A673 (cell line): ENCODE measurements around the gene KRTAP4-3. TPM values are rescaled to one million over a fixed set of nuclear protein-coding genes. Genes with fewer than 3 reads are reported as not detected.

Experiments used
- BruUV-seq: library from RNA; stranded (reverse); fragments of 400-500 nt; replicated peaks from 2 replicates; lab custom pipeline; 2021; lab: Mats Ljungman, UMichigan
- CTCF ChIA-PET: fragments of 300-600 bp; sonication (Branson Sonifier 250); formaldehyde crosslinking; loops from one replicate; lab custom pipeline; 2022; ENCODE audit warnings: antibody characterized with exemption; lab: Charles Lee
- POLR2A ChIA-PET: fragments of 300-600 bp; sonication (Branson Sonifier 250); formaldehyde crosslinking; loops from one replicate; lab custom pipeline; 2022; ENCODE audit warnings: antibody characterized with exemption; ENCODE audit not compliant: low non-redundant PET; lab: Charles Lee
- DNase-seq: peaks from one replicate; pipeline ENCODE4 v3.0.0-alpha.2; 2015; ENCODE audit warnings: low spot score
- H3K27ac ChIP-seq: fragments of 200-600 bp; sonication (generic); 2 replicates; pipeline ENCODE4 v1.5.1; 2016; ENCODE audit warnings: mixed run types, low read depth, mild to moderate bottlenecking, mixed read lengths, antibody characterized with exemption, low read length; ENCODE audit not compliant: poor library complexity, severe bottlenecking
- H3K27me3 ChIP-seq: fragments of 200-600 bp; sonication (generic); replicated peaks from 2 replicates; pipeline ENCODE4 v1.6.1; 2017; ENCODE audit warnings: mixed run types, low read depth, mild to moderate bottlenecking, mixed read lengths, antibody characterized with exemption, low read length; ENCODE audit not compliant: insufficient read depth, poor library complexity
- H3K36me3 ChIP-seq: fragments of 200-600 bp; sonication (generic); 2 replicates; pipeline ENCODE4 v1.6.1; 2016; ENCODE audit warnings: mixed run types, mild to moderate bottlenecking, mixed read lengths, antibody characterized with exemption, low read length; ENCODE audit not compliant: insufficient read depth, poor library complexity, severe bottlenecking
- H3K4me1 ChIP-seq: fragments of 200-600 bp; sonication (generic); 2 replicates; pipeline ENCODE4 v1.6.1; 2017; ENCODE audit warnings: mixed run types, mild to moderate bottlenecking, mixed read lengths, antibody characterized with exemption, low read length; ENCODE audit not compliant: insufficient read depth, poor library complexity, severe bottlenecking
- H3K4me3 ChIP-seq: fragments of 200-600 bp; sonication (generic); 2 replicates; pipeline ENCODE4 v1.5.1; 2016; ENCODE audit warnings: low read depth, mixed run types, mild to moderate bottlenecking, mixed read lengths, low read length; ENCODE audit not compliant: poor library complexity, severe bottlenecking
- H3K9me3 ChIP-seq: fragments of 200-600 bp; sonication (generic); 2 replicates; pipeline ENCODE4 v1.6.1; 2016; ENCODE audit warnings: mixed run types, low read depth, mild to moderate bottlenecking, mixed read lengths, antibody characterized with exemption, low read length; ENCODE audit not compliant: poor library complexity, severe bottlenecking
- EZH2 ChIP-seq: fragments of 200-600 bp; sonication (generic); IDR thresholded peaks from 2 replicates; pipeline ENCODE4 v1.6.1; 2017; ENCODE audit warnings: borderline replicate concordance, low read depth, mild to moderate bottlenecking, mixed read lengths, antibody characterized with exemption, low read length; ENCODE audit not compliant: poor library complexity, severe bottlenecking
- intact Hi-C: fragments of 100-400 bp; cut with micrococcal nuclease; formaldehyde crosslinking; loops from one replicate; pipeline ENCODE4 v1.10.0; 2022; ENCODE audit not compliant: unreplicated experiment
- total RNA-seq: library from RNA; stranded (reverse); gene quantifications from 2 replicates; pipeline ENCODE4 v1.2.3, GENCODE V29; 2021
- TF ChIP-seq, protein P1 (sequence below): fragments of 300-800, 200-600 bp; sonication (generic); conservative IDR thresholded peaks from 2 replicates; pipeline ENCODE4 v1.5.1; 2017; ENCODE audit warnings: low read depth, mild to moderate bottlenecking, antibody characterized with exemption, low read length, moderate library complexity, mixed read lengths

Gene KRTAP4-3
- total RNA-seq, 1 experiment from 2014 or later = not detected

GRCh38 chr17:41131979-41132378, 36.0 kb downstream of the KRTAP4-3 start:
- no peak overlapping the region for H3K27ac ChIP-seq
- no peak for DNase-seq
- no peak overlapping the region for H3K4me3 ChIP-seq
- H3K27me3 ChIP-seq = no peaks in the 10 kb centered on the region
- H3K4me1 ChIP-seq = no peaks in the 10 kb centered on the region
- ChIA-PET CTCF (no interaction called here), POLR2A (no interaction called here)
- intact Hi-C loops = no loop called here
- no peaks in the 10 kb centered on the region for H3K36me3 ChIP-seq
- H3K9me3 ChIP-seq = no peaks in the 10 kb centered on the region
- no TSS peak for BruUV-seq
- TF ChIP-seq, protein P1, sequence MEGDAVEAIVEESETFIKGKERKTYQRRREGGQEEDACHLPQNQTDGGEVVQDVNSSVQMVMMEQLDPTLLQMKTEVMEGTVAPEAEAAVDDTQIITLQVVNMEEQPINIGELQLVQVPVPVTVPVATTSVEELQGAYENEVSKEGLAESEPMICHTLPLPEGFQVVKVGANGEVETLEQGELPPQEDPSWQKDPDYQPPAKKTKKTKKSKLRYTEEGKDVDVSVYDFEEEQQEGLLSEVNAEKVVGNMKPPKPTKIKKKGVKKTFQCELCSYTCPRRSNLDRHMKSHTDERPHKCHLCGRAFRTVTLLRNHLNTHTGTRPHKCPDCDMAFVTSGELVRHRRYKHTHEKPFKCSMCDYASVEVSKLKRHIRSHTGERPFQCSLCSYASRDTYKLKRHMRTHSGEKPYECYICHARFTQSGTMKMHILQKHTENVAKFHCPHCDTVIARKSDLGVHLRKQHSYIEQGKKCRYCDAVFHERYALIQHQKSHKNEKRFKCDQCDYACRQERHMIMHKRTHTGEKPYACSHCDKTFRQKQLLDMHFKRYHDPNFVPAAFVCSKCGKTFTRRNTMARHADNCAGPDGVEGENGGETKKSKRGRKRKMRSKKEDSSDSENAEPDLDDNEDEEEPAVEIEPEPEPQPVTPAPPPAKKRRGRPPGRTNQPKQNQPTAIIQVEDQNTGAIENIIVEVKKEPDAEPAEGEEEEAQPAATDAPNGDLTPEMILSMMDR = no peak
- TF ChIP-seq EZH2 = no peak

DNA sequence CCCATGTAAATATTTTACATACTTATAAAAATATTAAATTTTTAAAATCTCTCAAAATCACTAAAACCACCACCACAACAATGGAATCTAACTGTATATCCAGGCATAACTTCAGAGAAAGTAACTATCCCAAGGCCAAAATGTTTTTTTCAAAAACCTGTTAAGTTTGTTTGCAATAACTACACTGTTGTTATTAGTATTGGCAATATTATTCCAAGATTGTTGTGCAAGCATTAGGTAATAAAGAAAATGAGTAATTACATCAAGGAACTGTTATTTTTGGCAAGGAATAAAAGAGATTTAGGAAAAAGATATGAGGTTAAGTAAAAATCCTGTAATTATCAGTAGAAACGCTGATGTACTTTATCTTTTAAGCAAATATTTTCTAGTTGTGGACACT, 40.6 kb downstream of the KRTAP4-3 start:
- no peaks in the 10 kb centered on the region for H3K27me3 ChIP-seq
- no TSS peak for BruUV-seq
- CTCF ChIA-PET = no interaction called here

GRCh38 chr17:41126412-41126811, 41.6 kb downstream of the KRTAP4-3 start:
- H3K4me3 ChIP-seq = no peak overlapping the region
- no peak for TF ChIP-seq EZH2
- TF ChIP-seq, protein P1 = no peak
- ChIA-PET POLR2A (no interaction called here), CTCF (no interaction called here)
- H3K27me3 ChIP-seq = no peaks in the 10 kb centered on the region
- intact Hi-C loops = no loop called here
- no peaks in the 10 kb centered on the region for H3K36me3 ChIP-seq
- H3K27ac ChIP-seq = no peak overlapping the region
- BruUV-seq = no TSS peak
- H3K9me3 ChIP-seq = no peaks in the 10 kb centered on the region
- no peak for DNase-seq
- no peaks in the 10 kb centered on the region for H3K4me1 ChIP-seq

More for the DNA sequence above, 40.6 kb downstream of the KRTAP4-3 start:
- H3K9me3 ChIP-seq = no peaks in the 10 kb centered on the region
- no peak for TF ChIP-seq EZH2
- TF ChIP-seq, protein P1 = no peak
- intact Hi-C loops = no loop called here
- POLR2A ChIA-PET = no interaction called here
- no peak for DNase-seq
- H3K27ac ChIP-seq = no peak overlapping the region
- H3K4me3 ChIP-seq = no peak overlapping the region
- no peaks in the 10 kb centered on the region for H3K36me3 ChIP-seq
- no peaks in the 10 kb centered on the region for H3K4me1 ChIP-seq
